Uterus (tissue), 4 donors: ENCODE data around the gene MACC1. TPM values are rescaled to one million over a fixed set of nuclear protein-coding genes. Genes with fewer than 3 reads are reported as not detected.
A peak's percentile ranks its signal among the peaks of the same experiment; 100 is the strongest.
"Not testable (repeated sequence)": the region's sequence is repeated elsewhere in the genome, so short reads cannot be mapped to it uniquely, and the experiment has no call there.

Source experiments
- DNase-seq, 2 donors: peaks; one replicate each; pipeline ENCODE4 v3.0.0-alpha.2; 2019 to 2020
- H3K27ac ChIP-seq, 2 donors: fragments of 200-600 bp; sonication (generic); 1 replicate in 1 of 2; 2 replicates in 1 of 2; pipeline ENCODE4 v1.5.1; 2016 to 2018
- H3K27me3 ChIP-seq, 2 donors: fragments of 200-600 bp; sonication (generic); one replicate each; pipeline ENCODE4 v1.5.1; 2018 to 2019; ENCODE audit warnings: control low read depth in 1 of 2
- H3K36me3 ChIP-seq, 2 donors: fragments of 200-600 bp; sonication (generic); one replicate each; pipeline ENCODE4 v1.5.1; 2019; ENCODE audit warnings: control low read depth in 1 of 2
- H3K4me1 ChIP-seq, 2 donors: fragments of 200-600 bp; sonication (generic); one replicate each; pipeline ENCODE4 v1.5.1; 2018 to 2019; ENCODE audit warnings: control low read depth in 1 of 2
- H3K4me3 ChIP-seq, 2 donors: fragments of 200-600 bp; sonication (generic); 1 replicate in 1 of 2; 2 replicates in 1 of 2; pipeline ENCODE4 v1.5.1; 2018 to 2019; ENCODE audit warnings: mild to moderate bottlenecking in 1 of 2
- H3K9me3 ChIP-seq, 2 donors: fragments of 200-600 bp; sonication (generic); one replicate each; pipeline ENCODE4 v1.5.1; 2019; ENCODE audit warnings: control low read depth in 1 of 2
- POLR2A ChIP-seq, 2 donors: fragments of 450-650 bp; IDR thresholded peaks; one replicate each; pipeline ENCODE4 v1.6.1; 2016; ENCODE audit warnings: antibody characterized with exemption in 2 of 2, mild to moderate bottlenecking in 1 of 2, moderate library complexity in 1 of 2
- intact Hi-C: fragments of 100-400 bp; cut with DNase I; formaldehyde crosslinking; loops from one replicate; pipeline ENCODE4 v1.15.1; 2023; ENCODE audit warnings: low total_unique reads
- total RNA-seq, 4 donors: library from RNA; depleted of rRNA in 3 of 4; stranded (reverse); fragments of >200 nt in 3 of 4; gene quantifications; one replicate each; pipeline versions ENCODE4 v1.1.0 to v1.2.4, GENCODE V29; 2014 to 2023
- TF ChIP-seq, protein P1 (sequence below), 4 experiments: fragments of 200-600 bp in 2 of 4; fragments of 450-650 bp in 2 of 4; sonication (generic) in 2 of 4; IDR thresholded peaks; one replicate each; pipeline ENCODE4 v1.5.1; 2016 to 2019; ENCODE audit warnings: antibody characterized with exemption in 4 of 4, mild to moderate bottlenecking in 2 of 4, moderate library complexity in 1 of 4
- donor health status: DM: yes; HTN: yes; CAD: no.

Gene MACC1
- total RNA-seq, 4 donors from 2014 or later: 1.0 to 23.9 (median 1.5) TPM; not detected in 1

DNA sequence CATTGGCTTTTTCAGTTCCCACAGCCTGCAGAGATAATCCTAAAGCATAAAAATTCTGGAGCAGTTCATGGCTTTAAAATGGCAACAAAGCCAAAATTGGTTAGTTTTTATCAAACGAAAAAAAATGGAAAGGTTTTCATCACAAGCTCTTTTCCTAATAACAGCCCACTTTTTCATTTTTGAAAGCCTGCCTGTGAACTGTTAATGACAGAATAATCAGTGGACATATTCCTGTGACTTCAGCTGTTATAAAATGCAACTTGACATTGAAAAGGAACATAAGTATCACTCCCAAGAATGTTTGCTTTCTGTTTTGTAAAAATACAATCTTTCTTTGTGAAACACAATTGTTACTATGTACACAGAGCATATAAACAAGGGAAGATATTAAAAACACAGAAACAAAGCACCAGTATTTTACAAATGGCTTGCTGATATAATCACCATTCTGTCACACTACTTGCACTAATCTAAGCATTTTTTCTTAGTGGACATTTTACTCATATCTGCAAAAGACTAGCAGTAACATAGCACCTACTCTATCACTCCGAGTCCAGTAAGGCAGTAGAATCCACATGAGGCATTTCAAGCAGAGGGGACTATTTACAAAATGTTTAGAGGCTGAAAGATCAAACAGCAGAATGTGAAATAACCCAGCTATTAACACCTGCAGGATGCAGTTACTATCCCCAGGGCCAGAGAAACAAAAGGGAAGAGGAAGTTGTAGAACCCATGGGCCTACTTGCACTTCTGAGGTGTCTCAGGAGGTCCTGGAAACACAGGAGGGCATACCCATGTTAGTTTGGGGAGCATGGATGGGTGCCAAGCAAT, 26.4 kb downstream of the MACC1 start:
- peak overlapping the region; percentile 73 to 80 for H3K27ac ChIP-seq
- H3K4me3 ChIP-seq: no peak overlapping the region
- no peaks in the 10 kb centered on the region for H3K36me3 ChIP-seq
- DNase-seq: no peak
- TF ChIP-seq POLR2A (IDR thresholded peaks at IDR 0.05): no peak
- TF ChIP-seq, protein P1, sequence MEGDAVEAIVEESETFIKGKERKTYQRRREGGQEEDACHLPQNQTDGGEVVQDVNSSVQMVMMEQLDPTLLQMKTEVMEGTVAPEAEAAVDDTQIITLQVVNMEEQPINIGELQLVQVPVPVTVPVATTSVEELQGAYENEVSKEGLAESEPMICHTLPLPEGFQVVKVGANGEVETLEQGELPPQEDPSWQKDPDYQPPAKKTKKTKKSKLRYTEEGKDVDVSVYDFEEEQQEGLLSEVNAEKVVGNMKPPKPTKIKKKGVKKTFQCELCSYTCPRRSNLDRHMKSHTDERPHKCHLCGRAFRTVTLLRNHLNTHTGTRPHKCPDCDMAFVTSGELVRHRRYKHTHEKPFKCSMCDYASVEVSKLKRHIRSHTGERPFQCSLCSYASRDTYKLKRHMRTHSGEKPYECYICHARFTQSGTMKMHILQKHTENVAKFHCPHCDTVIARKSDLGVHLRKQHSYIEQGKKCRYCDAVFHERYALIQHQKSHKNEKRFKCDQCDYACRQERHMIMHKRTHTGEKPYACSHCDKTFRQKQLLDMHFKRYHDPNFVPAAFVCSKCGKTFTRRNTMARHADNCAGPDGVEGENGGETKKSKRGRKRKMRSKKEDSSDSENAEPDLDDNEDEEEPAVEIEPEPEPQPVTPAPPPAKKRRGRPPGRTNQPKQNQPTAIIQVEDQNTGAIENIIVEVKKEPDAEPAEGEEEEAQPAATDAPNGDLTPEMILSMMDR (IDR thresholded peaks at IDR 0.05): no peak
- intact Hi-C loops: no loop called here
- no peaks in the 10 kb centered on the region for H3K27me3 ChIP-seq
- no peaks in the 10 kb centered on the region for H3K4me1 ChIP-seq
- no peaks in the 10 kb centered on the region for H3K9me3 ChIP-seq

DNA sequence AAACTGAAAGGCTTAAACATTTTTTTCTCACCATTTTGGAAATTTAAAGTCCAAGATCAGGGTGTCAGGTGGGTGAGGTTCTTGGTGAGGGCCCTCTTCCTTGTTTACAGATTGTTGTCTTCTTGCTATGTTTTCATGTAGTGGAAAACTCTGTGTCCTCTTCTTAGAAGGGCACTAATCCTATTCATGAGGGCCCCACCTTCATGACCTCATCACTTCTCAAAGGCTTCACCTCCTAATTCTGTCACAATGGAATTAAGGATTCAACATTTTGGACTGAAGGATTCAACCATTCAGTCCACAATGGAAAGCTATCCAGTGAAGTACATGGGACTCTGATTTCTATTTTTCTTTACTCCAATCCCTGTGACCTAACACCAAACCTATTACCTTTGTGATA, 27.3 kb downstream of the MACC1 start:
- no peaks in the 10 kb centered on the region for H3K4me1 ChIP-seq
- H3K4me3 ChIP-seq: no peak overlapping the region
- TF ChIP-seq, protein P1 (IDR thresholded peaks at IDR 0.05): no peak
- TF ChIP-seq POLR2A (IDR thresholded peaks at IDR 0.05): no peak
- H3K27me3 ChIP-seq: no peaks in the 10 kb centered on the region
- H3K9me3 ChIP-seq: no peaks in the 10 kb centered on the region
- no peaks in the 10 kb centered on the region for H3K36me3 ChIP-seq
- no peak for DNase-seq
- intact Hi-C loops: no loop called here
- H3K27ac ChIP-seq: peak overlapping the region; percentile 73 to 80

DNA sequence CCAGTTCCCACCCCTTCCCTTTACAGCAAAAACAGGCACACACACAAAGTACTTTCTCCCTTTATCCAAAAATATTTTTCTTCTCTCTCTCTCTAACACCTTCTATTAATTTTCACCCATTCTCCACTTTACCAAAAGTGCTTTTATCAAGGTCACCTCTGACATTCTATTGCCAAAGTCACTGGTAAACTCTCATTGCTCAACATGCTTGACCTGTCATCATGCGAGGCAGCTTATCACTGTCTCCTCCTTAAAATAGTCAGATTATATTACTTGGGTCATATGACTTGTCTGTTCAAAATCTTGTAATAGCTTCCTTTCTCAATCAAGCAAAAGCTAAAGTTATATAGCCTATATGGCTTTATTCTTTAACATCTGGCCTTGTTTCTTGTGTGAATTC, 28.6 kb downstream of the MACC1 start:
- intact Hi-C loops: no loop called here
- H3K4me3 ChIP-seq: no peak overlapping the region
- no peak for DNase-seq

DNA sequence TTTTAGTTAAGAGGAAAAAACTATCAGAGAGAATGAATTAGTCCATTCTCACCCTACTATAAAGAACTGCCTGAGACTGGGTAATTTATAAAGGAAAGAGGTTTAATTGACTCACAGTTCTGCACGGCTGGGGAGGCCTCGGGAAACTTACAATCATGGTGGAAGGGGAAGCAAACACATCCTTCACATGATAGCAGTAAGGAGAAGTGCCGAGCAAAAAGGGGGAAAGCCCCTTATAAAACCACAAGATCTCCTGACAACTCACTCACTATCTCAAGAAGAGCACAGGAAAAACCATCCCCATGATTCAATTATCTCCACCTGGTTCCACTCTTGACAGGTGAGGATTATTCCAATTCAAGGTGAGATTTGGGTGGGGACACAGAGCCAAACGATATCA, 29.3 kb downstream of the MACC1 start:
- H3K4me3 ChIP-seq, H3K36me3 ChIP-seq, H3K9me3 ChIP-seq, DNase-seq, H3K27me3 ChIP-seq, H3K4me1 ChIP-seq, H3K27ac ChIP-seq, intact Hi-C loops: not testable (repeated sequence)

More for the DNA sequence above, 28.6 kb downstream of the MACC1 start:
- no peaks in the 10 kb centered on the region for H3K9me3 ChIP-seq
- no peaks in the 10 kb centered on the region for H3K4me1 ChIP-seq
- H3K27ac ChIP-seq: no peak overlapping the region
- H3K27me3 ChIP-seq: no peaks in the 10 kb centered on the region
- no peaks in the 10 kb centered on the region for H3K36me3 ChIP-seq
- no peak for TF ChIP-seq POLR2A (IDR thresholded peaks at IDR 0.05)
- TF ChIP-seq, protein P1 (IDR thresholded peaks at IDR 0.05): no peak

DNA sequence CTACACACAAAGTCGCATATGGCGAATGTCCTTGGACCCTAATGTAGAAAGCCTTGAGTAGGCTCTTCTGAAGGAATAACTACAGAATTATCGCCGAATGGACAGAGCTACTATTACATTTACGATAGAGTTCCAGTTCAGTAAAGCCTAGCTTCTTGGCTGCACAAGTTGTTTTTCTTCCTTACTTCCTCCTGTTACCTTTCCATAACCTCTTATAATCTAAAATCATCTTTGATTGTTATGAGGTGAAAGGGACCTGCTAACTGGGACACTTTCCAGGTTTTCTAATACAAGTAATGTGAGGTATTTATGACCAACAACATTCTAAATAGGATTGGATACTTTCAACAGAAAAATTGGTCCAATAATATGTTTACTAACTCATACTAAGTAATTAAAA, 31.2 kb downstream of the MACC1 start:
- TF ChIP-seq, protein P1 (IDR thresholded peaks at IDR 0.05): no peak
- no peak for TF ChIP-seq POLR2A (IDR thresholded peaks at IDR 0.05)
- H3K27me3 ChIP-seq: no peaks in the 10 kb centered on the region
- no peaks in the 10 kb centered on the region for H3K9me3 ChIP-seq
- H3K4me1 ChIP-seq: no peaks in the 10 kb centered on the region
- no peaks in the 10 kb centered on the region for H3K36me3 ChIP-seq
- no peak for DNase-seq
- intact Hi-C loops: no loop called here
- no peak overlapping the region for H3K27ac ChIP-seq
- no peak overlapping the region for H3K4me3 ChIP-seq
